Spleen (tissue), 7 donors: ENCODE data around the gene PLEKHG3.

Experiments used
- CTCF ChIP-seq, 11 experiments: fragments of 200-600 bp in 7 of 11; fragments of 450-650 bp in 4 of 11; sonication (generic) in 4 of 11; IDR thresholded peaks in 8 of 11; conservative IDR thresholded peaks in 3 of 11; 1 replicate in 7 of 11; 2 replicates in 4 of 11; pipeline versions ENCODE4 v1.4.0 to v1.8.0; 2016 to 2021; ENCODE audit warnings: antibody characterized with exemption in 11 of 11, inconsistent platforms in 4 of 11, mild to moderate bottlenecking in 1 of 11
- POLR2A ChIP-seq, 3 donors: fragments of 450-650 bp; IDR thresholded peaks; one replicate each; pipeline ENCODE4 v1.5.1; 2017; ENCODE audit warnings: antibody characterized with exemption in 3 of 3, mild to moderate bottlenecking in 1 of 3
- POLR2AphosphoS5 ChIP-seq, 3 donors: sonication (generic); formaldehyde crosslinking; IDR thresholded peaks; one replicate each; pipeline ENCODE4 v1.5.1; 2017; ENCODE audit warnings: antibody characterized with exemption in 3 of 3
- donor health status: DM: no; HTN: no; CAD: no; lungs with moderate emphysema.
- donor health status: DM: no; HTN: no; CAD: no.
- donor health status: DM: no; HTN: no; CAD: no.

- TF ChIP-seq CTCF (IDR thresholded peaks at IDR 0.05 in 8 of 11, conservative IDR thresholded peaks at IDR 0.05 in 3 of 11) (no peak), POLR2AphosphoS5 (IDR thresholded peaks at IDR 0.05) (no peak), POLR2A (IDR thresholded peaks at IDR 0.05) (no peak)
Measured at GRCh38 chr14:64782196-64782595, 78.0 kb downstream of the PLEKHG3 start.
